GM12878 (cell line): ENCODE measurements around the gene CARMIL3. TPM values are rescaled to one million over a fixed set of nuclear protein-coding genes. Genes with fewer than 3 reads are reported as not detected.

Experiments
- BACH1 ChIP-seq: fragments of 450-650 bp; IDR thresholded peaks from 2 replicates; pipeline ENCODE4 v1.6.1; 2017; ENCODE audit warnings: mild to moderate bottlenecking, borderline replicate concordance
- BMI1 ChIP-seq: fragments of 450-650 bp; IDR thresholded peaks from 2 replicates; pipeline ENCODE4 v1.6.1; 2016; ENCODE audit warnings: mild to moderate bottlenecking, moderate library complexity, borderline replicate concordance
- CEBPB ChIP-seq, 2 experiments: fragments of 150-350 bp in 1 of 2; IDR thresholded peaks; 2 replicates each; pipeline ENCODE4 v1.6.1; 2012 to 2014; ENCODE audit warnings: low read depth in 2 of 2, low read length in 2 of 2, borderline replicate concordance in 1 of 2, inconsistent platforms in 1 of 2
- CHD2 ChIP-seq: IDR thresholded peaks from 2 replicates; pipeline ENCODE4 v1.6.1; 2011; ENCODE audit warnings: low read depth, low read length, improper control_type of control experiment, borderline replicate concordance
- DPF2 ChIP-seq: fragments of 450-650 bp; IDR thresholded peaks from 2 replicates; pipeline ENCODE4 v1.6.1; 2017; ENCODE audit warnings: mild to moderate bottlenecking
- EP300 ChIP-seq, 2 experiments: fragments of 150-350 bp in 1 of 2; IDR thresholded peaks; 2 replicates each; pipeline ENCODE4 v1.6.1; 2011 to 2012; ENCODE audit warnings: low read depth in 2 of 2, low read length in 2 of 2, borderline replicate concordance in 1 of 2, improper control_type of control experiment in 1 of 2, inconsistent platforms in 1 of 2; ENCODE audit not compliant: control insufficient read depth in 1 of 2
- IKZF2 ChIP-seq, 2 experiments: fragments of 450-650 bp; IDR thresholded peaks; 2 replicates each; pipeline ENCODE4 v1.6.1; 2017; ENCODE audit warnings: mild to moderate bottlenecking in 2 of 2, moderate library complexity in 2 of 2
- LARP7 ChIP-seq: fragments of 450-650 bp; IDR thresholded peaks from 2 replicates; pipeline ENCODE4 v1.6.1; 2017; ENCODE audit warnings: mild to moderate bottlenecking
- NFXL1 ChIP-seq: fragments of 450-650 bp; IDR thresholded peaks from 2 replicates; pipeline ENCODE4 v1.6.1; 2017; ENCODE audit warnings: antibody characterized with exemption, mild to moderate bottlenecking, borderline replicate concordance
- NR2F1 ChIP-seq: fragments of 450-650 bp; conservative IDR thresholded peaks from 2 replicates; pipeline ENCODE4 v1.6.1; 2017; ENCODE audit warnings: mild to moderate bottlenecking
- RAD21 ChIP-seq: IDR thresholded peaks from 2 replicates; pipeline ENCODE4 v1.6.1; 2011; ENCODE audit warnings: mild to moderate bottlenecking, low read depth, low read length, moderate library complexity; ENCODE audit not compliant: insufficient read depth
- RCOR1 ChIP-seq: conservative IDR thresholded peaks from 2 replicates; pipeline ENCODE4 v1.6.1; 2012; ENCODE audit warnings: low read depth, low read length, improper control_type of control experiment
- RUNX3 ChIP-seq: IDR thresholded peaks from 2 replicates; pipeline ENCODE4 v1.6.1; 2012; ENCODE audit warnings: low read length, inconsistent platforms
- TCF7 ChIP-seq: IDR thresholded peaks from 2 replicates; pipeline ENCODE4 v1.6.1; 2014; ENCODE audit warnings: antibody characterized with exemption, borderline replicate concordance
- WRNIP1 ChIP-seq: IDR thresholded peaks from 2 replicates; pipeline ENCODE4 v1.6.1; 2011; ENCODE audit warnings: low read depth, low read length, improper control_type of control experiment, borderline replicate concordance
- ZBTB11 ChIP-seq: fragments of 450-650 bp; formaldehyde crosslinking; IDR thresholded peaks from 2 replicates; pipeline ENCODE4 v1.5.0; 2022; ENCODE audit warnings: mild to moderate bottlenecking, missing genetic modification characterization
- ZNF622 ChIP-seq: fragments of 450-650 bp; IDR thresholded peaks from 2 replicates; pipeline ENCODE4 v1.6.1; 2017; ENCODE audit warnings: mild to moderate bottlenecking, inconsistent platforms
- polyA plus RNA-seq, 11 experiments: library from polyadenylated mRNA; depleted of rRNA in 4 of 11; unstranded in 6 of 11; stranded (reverse) in 5 of 11; fragments of >200 nt; fragmentation: Nextera tagmentation in 4 of 11; fragmentation: Illumina TruSeq in 1 of 11; extraction: Ambion mirVana in 4 of 11; extraction: Trizol in 1 of 11; gene quantifications; 1 replicate in 1 of 11; 2 replicates in 10 of 11; pipeline versions ENCODE4 v1.2.1 to v1.2.3, GENCODE V29; 2011 to 2016; ENCODE audit warnings: inconsistent platforms in 2 of 11, missing spikeins in 2 of 11, low read depth in 1 of 11
- total RNA-seq, 4 experiments: library from RNA; depleted of rRNA in 3 of 4; stranded (reverse); fragments of >200 nt in 3 of 4; fragmentation: Illumina TruSeq in 1 of 4; extraction: Trizol in 1 of 4; gene quantifications; 2 replicates each; pipeline versions ENCODE4 v1.2.1 to v1.2.3, GENCODE V29; 2013 to 2021
- TF ChIP-seq, protein P1 (sequence below): fragments of 150-350 bp; IDR thresholded peaks from 2 replicates; pipeline ENCODE4 v1.6.1; 2016; ENCODE audit warnings: low read depth, low read length
- TF ChIP-seq, protein P2 (sequence below): fragments of 450-650 bp; conservative IDR thresholded peaks from 2 replicates; pipeline ENCODE4 v1.6.1; 2017; ENCODE audit warnings: mild to moderate bottlenecking, moderate library complexity

The CARMIL3 gene
- total and polyA plus RNA-seq, 10 of the 15 experiments (the other 5 are each of a cell fraction or from before 2014, with no cell fraction given), result 0.09 to 0.32 (median 0.25) TPM; not detected in 3

- TF ChIP-seq, protein P1, sequence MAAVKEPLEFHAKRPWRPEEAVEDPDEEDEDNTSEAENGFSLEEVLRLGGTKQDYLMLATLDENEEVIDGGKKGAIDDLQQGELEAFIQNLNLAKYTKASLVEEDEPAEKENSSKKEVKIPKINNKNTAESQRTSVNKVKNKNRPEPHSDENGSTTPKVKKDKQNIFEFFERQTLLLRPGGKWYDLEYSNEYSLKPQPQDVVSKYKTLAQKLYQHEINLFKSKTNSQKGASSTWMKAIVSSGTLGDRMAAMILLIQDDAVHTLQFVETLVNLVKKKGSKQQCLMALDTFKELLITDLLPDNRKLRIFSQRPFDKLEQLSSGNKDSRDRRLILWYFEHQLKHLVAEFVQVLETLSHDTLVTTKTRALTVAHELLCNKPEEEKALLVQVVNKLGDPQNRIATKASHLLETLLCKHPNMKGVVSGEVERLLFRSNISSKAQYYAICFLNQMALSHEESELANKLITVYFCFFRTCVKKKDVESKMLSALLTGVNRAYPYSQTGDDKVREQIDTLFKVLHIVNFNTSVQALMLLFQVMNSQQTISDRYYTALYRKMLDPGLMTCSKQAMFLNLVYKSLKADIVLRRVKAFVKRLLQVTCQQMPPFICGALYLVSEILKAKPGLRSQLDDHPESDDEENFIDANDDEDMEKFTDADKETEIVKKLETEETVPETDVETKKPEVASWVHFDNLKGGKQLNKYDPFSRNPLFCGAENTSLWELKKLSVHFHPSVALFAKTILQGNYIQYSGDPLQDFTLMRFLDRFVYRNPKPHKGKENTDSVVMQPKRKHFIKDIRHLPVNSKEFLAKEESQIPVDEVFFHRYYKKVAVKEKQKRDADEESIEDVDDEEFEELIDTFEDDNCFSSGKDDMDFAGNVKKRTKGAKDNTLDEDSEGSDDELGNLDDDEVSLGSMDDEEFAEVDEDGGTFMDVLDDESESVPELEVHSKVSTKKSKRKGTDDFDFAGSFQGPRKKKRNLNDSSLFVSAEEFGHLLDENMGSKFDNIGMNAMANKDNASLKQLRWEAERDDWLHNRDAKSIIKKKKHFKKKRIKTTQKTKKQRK, result no peak
- TF ChIP-seq ZNF622, result no peak
- TF ChIP-seq BMI1, result no peak
- no peak for TF ChIP-seq WRNIP1
- no peak for TF ChIP-seq RCOR1
- no peak for TF ChIP-seq CHD2
- TF ChIP-seq, protein P2, sequence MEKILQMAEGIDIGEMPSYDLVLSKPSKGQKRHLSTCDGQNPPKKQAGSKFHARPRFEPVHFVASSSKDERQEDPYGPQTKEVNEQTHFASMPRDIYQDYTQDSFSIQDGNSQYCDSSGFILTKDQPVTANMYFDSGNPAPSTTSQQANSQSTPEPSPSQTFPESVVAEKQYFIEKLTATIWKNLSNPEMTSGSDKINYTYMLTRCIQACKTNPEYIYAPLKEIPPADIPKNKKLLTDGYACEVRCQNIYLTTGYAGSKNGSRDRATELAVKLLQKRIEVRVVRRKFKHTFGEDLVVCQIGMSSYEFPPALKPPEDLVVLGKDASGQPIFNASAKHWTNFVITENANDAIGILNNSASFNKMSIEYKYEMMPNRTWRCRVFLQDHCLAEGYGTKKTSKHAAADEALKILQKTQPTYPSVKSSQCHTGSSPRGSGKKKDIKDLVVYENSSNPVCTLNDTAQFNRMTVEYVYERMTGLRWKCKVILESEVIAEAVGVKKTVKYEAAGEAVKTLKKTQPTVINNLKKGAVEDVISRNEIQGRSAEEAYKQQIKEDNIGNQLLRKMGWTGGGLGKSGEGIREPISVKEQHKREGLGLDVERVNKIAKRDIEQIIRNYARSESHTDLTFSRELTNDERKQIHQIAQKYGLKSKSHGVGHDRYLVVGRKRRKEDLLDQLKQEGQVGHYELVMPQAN, result peak; percentile 86
- TF ChIP-seq CEBPB (IDR thresholded peaks at IDR 0.05; ENCODE audit: borderline replicate concordance in 1 of 2, low read depth in 2 of 2, low read length in 2 of 2), result no peak
- no peak for TF ChIP-seq RAD21
- TF ChIP-seq RUNX3, result peak; percentile 62; the same call in 1 of the 2 replicates
- no peak for TF ChIP-seq IKZF2 (IDR thresholded peaks at IDR 0.05)
- TF ChIP-seq EP300 (IDR thresholded peaks at IDR 0.05; ENCODE audit: borderline replicate concordance in 1 of 2, control insufficient read depth in 1 of 2, low read depth in 2 of 2, low read length in 2 of 2), result no peak
- no peak for TF ChIP-seq TCF7
- TF ChIP-seq ZBTB11 (CRISPR knock-in tag), result no peak
- peak; percentile 94 for TF ChIP-seq LARP7
- peak; percentile 82 for TF ChIP-seq NR2F1
- peak; percentile 56; the same call in 1 of the 2 replicates for TF ChIP-seq BACH1
- TF ChIP-seq DPF2, result peak; percentile 90
- TF ChIP-seq NFXL1, result 0 out of 2 replicates have a peak, but pooled peaks have one; percentile 13
These were observed 29.3 kb downstream of the CARMIL3 start (continued) for GRCh38 chr14:24080888-24081738.
